ENCODE data around the gene IL11RA.

DNA sequence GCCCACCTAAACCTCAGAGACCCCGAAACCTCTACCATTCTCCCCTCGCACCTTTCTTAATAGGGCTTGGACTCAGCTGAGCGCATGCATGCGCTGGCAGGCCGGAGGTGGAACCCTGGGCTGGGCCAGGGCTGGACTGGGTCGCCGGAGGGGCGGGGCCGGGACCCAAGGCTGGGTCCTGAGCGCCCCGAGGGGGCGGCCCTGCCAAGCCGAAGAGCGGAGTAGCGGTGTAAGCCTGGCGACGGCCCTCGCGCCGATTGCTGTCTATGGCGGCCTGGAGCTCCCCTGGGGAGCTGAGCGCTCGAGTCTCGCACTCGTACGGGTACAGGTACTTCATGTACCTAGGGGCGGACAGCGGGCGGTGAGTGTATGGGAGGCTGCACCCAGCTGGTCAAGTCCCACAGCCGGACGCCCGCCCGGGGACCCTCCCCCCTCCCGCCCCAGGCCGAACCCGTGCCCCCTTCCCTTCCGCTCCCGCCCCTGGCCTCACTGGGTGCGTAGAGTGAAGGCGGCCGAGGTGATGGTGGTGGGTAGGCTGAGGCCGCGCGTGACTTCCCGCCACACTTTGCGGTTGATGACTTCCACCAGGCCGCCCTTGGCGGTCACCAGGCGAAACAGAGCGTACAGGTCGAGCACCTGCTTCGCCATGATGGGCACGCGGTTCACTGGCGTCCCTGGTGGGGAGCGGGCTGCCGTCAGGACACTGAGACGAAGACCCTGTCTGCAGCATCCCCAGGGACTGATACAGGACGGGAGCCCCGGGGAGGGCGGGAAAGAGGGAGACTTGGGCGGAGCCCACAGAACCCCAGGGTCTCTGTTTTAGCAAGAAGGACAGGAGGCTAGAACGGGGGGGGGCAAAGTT lies 28.4 kb upstream of the IL11RA start:
- TF ChIP-seq POLR2A (IDR thresholded peaks at IDR 0.05; ENCODE audit: low read length) (no peak), GATA1 (IDR thresholded peaks at IDR 0.05; ENCODE audit: low read depth, low read length) (no peak)
